GM18519 (cell line): ENCODE results near the gene REEP1.

Source experiments
- ATAC-seq: cut with Tn5 transposase; IDR thresholded peaks from one replicate; pipeline ENCODE4 v1.9.1; 2021; ENCODE audit warnings: mild to moderate bottlenecking, moderate library complexity; ENCODE audit not compliant: unreplicated experiment, low FRiP score

REEP1 gene

DNA sequence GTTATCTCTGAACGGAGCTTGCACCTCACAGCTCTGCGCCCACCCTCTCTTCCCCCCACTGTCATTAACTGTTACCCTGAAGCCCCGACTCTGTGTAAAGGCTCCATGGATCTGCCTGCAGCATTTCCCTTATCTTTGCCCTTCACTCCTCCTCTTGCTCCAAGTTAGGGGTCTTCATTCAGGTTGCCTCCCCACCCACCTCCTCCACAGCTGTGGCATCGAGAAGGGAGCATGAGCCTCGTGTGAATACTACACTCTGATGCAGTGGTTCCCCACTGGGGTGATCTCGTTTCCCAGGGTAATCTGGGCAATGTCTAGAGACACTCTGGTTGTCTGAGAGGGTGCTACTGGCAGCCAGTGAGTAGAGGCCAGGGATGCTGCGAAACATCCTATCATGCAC, 51.4 kb downstream of the REEP1 start:
- no peak for ATAC-seq

DNA sequence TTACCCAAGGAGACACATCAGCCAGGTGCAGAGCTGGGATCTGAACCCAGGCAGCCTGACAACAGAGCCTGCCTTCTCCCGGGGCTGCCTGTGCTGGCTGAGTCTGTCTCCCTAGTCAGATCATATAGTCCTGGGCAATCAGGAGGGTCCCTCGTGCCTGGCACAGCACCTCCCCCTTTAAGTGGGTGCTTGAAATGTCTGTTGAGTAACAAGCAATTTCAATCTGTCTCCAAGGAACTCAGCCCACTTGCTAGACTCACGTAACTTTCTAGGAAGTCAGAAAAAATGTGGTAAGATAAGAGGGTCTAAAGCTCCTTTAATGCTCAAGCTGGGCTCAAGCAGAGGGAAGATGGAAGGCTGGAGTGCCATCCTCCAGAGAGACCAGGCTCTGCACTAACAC, 51.9 kb downstream of the REEP1 start:
- ATAC-seq: no peak

DNA sequence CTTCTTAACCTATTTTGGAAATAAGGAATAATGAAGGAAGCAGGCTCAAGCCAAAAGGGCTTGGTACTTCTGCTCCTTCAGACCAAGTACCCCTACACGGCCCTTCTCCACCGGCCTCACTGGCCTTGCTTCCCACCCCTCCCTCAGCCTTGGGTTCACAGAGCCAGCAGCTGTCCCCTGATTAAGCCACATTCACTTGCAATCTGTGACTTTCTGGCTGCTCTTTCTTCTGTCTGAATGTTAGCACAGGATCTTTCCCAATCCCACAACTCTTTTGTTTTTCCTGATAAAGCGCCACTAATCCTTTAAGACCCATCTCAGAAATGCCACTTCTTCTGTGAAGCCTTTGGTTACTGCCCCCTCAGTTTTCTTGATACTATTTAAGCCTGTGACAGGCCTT, 52.4 kb downstream of the REEP1 start:
- ATAC-seq: no peak

DNA sequence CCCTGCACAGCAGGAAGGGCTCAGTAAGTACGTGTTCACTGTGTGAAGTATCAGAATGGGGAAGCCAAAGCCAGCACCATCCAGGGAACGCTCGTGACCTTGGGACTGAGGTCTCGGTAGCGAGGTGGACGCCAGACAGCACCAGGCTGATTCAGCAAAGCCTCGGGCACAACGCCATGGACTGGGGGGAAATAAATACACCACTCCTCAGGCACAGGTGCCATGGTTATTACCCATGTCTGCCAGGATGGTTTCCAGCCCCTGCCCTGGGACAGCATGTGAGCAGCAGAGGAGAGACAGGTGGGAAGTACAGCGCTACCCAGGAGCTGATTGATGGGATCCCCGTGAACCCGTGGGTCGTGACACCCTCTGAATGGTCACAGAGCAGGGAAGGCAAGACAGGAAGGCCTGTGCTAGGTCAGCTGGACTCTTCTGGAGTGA, 53.0 kb downstream of the REEP1 start:
- ATAC-seq: no peak

DNA sequence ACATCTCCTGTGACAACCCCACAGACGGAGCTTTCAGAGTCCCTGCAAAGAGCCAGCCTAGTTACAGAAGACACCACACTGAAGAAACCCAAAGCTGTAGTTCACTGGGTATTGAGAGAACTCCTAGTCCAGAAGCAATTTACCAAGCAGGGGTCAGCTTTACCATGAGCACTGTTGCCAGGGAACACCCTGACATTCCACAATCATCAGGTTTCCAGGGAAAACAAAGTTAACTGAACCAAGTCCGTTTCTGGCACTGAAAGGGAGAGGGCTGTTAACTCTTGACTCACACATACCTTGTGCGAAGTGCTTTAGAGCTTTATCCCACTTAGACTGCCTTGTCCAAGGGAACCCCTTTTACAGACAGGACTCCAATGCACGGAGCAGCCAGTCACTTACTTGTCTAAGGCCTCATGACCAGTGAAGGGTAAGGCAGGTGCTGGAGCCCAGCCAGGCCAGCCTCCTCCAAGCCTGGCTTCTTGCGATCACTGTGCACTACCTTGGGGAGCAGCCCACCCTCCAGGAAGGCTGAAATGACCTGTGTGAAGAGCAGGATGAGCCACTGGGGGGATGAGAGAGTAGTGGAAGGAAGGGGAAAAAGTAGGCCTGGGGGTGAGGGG, 53.9 kb downstream of the REEP1 start:
- no peak for ATAC-seq

DNA sequence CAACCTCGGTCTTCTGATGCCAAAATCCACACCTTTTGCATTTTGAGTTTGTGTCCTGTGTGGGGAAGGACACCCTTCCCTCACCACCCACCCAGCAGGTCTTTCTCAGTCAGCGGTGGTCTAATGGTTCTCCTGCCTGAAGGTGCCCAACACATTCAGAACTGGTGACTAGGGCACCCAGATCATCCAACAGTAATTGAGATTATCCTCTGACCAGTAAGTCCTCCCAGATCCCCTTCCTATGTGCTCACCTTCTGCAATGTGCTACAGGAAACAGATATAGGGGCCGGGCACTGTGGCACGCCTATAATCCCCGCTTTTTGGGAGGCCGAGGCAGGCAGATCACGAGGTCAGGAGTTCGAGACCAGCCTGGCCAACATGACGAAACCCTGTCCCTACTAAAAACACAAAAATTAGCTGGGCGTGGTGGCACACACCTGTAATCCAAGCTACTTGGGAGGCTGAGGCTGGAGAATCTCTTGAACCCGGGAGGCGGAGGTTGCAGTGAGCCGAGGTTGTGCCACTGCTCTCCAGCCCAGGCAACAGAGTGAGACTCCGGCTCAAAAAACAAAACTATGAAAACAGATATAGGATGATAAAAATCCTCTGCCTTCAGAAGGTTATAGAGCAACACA, 56.2 kb downstream of the REEP1 start:
- no peak for ATAC-seq

DNA sequence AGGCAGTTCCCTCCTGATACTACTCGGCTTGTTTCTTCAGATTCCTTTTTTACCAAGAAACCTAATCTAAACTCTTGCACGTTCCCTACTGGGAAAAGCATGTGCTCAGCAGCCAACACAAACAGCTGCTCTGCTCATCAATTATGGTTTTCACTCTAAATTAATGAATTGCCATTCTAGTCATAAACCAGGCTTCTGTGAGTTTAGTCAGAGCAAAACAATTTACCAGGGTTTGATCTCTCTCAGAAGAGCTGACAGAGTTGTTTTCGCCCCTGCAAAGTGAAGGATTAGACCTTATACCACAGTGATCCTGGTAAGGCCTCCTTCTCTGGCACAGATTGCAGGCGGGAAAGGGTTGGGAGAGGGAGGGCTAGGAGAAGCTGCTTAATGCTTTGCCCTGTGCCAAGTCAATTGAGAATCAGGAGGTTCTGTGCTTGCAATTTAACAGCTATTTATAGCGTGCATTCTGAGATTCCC, 57.2 kb downstream of the REEP1 start:
- ATAC-seq: no peak

DNA sequence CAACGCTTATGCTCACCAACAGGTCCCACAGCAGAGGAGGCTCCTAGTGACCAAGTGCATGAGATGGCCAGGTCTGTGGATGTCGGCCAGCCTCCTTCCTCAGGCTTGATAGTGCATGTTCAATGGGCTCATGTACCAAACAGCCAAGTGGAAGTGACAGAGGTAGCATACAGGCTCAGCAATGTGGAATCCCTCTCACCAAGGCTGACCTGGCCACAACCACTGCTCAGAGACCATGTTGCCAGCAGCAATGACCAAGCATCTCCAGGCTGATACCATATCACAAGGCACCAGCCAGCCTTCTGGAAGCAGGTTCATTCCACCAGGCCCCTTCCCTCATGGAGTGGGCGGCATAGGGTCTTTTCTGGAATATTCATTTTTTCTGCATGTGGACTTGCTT, 61.5 kb downstream of the REEP1 start:
- no peak for ATAC-seq

DNA sequence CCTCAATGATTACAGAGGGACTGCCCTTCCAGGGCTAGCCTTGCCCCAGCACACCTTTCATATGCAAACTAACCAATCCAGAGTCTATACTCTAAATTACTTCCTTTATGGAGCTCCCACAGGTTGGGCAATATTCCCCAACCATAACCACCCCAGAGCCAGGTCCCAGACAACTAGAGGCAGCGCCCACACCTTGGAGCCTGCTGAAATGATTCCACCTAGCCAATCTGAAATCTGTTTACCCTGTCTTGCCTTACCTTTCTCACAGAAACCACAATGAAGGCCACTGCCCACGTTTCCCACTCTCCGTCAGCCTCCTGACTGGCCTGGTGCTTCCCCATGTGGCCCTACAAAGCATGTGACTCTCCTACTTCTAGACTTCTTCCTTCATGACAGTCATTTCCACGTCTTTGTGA, 62.0 kb downstream of the REEP1 start:
- no peak for ATAC-seq

DNA sequence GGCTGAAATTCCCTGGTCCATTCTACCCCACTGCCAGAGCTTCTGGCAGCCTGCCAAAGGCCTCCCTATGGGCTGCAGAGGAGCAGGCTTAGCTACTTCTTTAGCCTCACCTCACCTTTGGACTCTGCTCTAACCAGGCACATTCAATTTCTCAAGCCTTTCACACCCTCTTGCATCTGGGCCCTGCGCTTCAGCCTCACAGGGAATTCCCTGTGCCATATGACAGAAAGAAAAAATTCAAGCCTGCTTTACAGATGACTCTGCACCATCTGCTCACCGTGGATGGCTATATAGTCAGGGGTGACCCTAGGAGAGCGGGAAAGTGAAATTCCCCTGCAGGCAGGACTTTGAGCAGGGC, 62.5 kb downstream of the REEP1 start:
- no peak for ATAC-seq

DNA sequence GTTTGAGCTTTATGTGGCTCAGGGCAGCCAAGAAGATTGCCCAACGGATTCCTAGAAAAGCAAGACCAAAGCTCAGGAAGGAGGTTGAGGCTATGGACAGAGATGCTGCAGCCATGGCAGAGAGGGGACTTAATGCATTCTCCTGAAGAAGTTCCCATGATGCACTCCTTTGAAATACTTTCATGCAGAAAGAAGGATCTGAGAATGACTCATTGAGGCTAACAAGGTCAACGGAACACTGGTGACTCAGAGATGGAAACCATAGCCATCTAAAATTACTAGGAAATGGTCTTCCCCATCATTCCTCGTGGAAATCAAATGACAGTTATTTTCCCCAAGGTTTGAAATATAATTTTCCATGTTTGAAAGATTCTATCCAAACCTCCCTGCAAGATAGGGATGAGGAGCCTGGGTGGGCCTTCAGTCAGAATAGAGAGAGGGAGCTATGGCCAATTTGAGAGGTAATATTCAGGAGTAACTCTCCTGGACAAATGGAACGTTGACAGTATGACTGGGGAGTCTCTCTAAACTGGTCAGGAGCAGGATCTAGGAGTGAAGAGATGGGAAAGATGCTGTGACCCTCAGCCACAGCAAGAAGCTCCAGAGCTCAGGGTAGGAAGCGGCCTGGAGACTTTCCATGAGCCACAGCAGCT, 63.0 kb downstream of the REEP1 start:
- no peak for ATAC-seq

DNA sequence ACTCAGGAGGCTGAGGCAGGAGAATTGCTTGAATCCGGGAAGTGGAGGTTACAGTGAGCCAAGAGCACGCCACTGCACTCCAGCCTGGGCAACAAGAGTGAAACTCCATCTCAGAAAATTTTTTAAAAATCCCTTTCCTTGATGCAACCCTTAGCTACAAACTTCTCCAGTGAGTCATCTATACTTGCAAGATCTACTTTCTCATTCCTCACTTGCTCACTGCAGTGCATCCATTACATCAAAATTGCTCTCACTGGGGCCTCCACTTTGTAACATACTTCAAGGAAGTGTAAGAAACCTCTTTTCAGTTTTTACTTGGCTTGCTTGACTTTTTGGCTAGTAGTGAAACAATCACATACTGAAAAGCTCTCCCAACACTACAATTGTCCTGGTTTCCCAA, 65.3 kb downstream of the REEP1 start:
- ATAC-seq: no peak

DNA sequence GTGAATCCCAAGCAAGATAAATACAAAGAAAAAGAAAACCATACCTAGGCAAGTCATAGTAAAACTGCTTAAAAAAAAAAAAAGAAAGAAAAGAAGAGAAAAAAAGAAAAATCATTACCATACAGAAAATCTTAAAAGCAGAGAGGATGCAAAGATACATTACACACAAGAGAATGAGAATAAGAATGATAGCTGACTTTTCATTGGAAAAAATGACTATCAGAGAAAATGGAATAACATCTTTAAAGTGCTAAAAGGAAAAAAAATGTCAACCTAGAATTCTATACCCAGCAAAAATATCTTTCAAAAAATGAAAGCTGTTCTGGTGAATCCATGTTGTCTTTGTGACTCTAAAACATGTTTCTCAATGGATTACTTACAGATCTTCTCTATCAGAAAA, 66.2 kb downstream of the REEP1 start:
- no peak for ATAC-seq

DNA sequence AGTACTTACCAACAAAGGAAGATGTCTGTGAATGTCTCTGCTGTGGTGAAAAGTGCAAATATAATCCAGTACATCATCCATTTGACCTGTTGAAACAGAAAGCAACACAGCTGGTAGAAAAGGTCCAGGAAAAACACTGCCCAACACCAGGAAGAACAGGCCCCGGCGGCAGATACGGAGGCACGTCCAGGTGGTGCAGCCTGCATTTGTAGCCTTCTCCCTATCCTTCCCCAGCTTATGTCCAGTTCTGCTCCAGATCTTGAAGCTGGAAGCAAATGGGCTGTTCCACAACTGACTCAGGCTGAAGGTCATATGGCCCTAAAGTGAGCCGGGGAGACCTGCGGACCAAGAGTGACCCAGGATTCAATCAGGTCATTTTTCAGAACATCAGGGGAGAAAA, 73.5 kb downstream of the REEP1 start:
- ATAC-seq: no peak

DNA sequence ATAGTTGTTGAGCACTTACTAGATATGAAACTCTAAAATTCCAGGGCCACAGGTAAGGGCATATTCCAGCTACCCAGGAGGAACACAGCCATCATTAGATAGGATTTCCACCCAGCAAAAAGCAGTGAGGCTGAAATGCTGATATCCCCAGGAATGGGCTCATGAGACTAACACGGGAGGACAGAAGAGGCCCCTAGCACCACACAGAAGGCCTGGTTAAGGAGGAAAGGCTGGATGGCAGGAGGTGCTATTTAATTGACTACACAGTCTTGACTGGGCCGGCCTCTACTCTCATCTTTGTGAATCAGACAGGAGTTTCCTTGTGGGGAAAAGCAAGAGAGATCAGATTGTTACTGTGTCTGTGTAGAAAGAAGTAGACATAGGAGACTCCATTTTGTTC, 76.4 kb downstream of the REEP1 start:
- ATAC-seq: no peak

DNA sequence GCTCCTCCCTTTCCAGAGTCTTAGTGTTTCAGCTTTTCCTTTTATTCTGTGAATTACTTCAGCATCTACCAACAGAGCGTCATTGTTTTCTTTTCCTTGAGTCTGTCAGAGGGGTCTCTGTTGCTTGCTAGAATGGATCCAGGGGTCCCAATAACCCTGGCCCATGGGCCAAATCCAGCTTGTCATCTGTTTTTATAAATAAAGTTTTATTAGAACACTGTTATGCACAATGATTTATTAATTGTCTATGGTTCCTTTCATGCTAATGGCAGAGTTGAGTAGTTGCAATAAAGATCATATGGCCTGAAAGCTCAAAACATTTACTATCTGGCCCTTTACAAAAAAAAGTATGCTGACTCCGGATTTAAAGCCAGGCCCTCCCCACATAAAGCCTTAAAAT, 79.3 kb downstream of the REEP1 start:
- ATAC-seq: no peak

DNA sequence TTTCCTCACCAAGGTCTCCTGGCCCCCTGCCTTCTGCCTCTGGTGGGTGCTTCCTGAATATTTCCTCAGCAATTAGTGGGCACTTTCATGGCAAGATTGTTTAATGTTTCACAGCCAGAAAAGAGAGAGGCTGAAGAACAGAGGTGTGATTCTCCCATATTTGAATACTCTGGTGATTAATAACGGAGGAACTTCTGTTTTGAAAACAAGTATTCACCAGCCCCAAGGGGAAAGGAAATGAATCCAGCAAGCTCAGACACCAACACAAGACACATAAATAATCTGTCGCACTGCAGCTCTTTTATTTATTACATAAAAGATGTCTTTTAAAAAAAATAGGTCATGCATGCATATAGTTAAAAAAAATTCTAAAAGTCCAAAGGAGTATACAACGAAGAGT, 80.4 kb downstream of the REEP1 start:
- ATAC-seq: no peak

DNA sequence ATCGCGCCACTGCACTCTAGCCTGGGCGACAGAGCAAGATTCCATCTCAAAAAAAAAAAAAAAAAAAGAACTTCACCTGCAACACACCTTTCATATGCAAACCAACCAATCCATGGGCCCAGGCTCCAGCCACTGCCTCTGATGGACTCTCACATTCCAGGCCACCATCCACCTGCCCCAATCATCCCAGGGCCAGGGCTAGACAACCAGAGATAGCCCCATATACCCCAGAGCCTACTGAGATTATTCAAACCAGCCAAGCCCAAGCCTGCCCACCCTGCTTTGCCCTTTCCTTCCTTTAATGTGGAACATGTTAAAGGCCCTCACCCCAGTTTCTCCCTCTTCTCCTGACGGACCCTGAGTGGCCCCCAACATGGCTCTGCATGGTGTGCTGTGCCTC, 81.1 kb downstream of the REEP1 start:
- no peak for ATAC-seq

DNA sequence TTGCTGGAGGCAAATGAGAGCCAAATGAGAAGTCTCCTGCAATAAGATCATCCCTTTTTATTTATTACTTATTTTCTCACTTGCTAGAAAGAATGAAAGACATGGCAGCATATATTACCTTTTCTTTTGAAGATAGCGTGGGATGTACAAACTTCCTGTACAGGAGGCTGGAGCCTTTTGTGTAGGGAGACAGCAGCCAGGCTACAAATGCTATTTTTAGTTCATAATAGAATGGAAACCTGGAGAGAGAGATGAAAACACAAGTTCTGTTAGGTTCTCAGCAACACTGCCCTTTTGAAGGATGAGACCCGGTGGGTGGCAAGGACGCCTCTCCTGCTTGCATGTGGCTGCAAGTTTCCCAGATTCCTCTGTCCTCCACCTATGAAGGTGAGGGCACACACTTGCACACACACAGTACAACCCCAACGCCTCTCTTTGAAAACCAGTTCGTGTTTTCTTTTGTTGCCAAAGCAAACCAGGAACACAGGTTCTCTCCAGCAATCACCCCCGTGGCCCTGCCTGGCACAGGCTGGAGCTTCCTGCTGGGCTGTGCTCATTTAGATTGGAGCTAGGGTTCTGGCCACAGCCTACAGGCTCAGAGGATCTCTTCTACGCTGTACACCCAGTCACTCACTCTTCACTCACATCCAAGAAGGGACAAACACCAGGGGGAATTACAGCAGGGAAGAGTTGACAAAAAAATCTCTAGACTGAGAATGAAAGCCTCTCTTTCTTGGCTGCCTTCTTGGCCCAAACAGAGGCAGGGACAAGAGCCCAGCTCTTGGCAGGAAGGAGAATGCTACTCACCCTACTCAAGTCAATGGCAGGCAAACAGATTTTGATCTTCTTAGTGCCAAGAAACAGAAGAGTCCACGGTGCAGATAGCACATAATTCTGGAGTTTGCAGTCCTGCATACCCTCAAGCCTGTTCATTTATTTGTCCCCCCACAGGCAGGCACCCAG, 82.6 kb downstream of the REEP1 start:
- no peak for ATAC-seq

DNA sequence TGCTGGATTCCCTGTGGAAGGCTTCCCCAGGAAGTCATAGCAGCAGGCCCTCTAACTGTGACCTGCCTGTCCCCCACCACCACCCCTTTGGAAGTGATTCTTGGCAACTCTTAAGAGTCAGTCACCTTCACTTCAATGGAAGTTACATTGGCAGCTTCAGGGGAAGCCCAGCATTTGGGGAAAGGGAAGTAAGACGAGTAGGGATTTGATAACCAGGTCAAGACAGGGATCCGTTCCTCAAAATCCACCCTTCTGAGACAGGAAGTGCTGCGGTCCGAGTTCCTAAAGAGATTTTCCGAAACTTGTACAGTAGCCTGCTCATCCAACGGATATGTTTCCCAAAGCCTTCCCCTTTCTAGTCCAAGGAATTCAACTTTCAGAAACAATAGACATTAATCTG, 84.0 kb downstream of the REEP1 start:
- no peak for ATAC-seq

DNA sequence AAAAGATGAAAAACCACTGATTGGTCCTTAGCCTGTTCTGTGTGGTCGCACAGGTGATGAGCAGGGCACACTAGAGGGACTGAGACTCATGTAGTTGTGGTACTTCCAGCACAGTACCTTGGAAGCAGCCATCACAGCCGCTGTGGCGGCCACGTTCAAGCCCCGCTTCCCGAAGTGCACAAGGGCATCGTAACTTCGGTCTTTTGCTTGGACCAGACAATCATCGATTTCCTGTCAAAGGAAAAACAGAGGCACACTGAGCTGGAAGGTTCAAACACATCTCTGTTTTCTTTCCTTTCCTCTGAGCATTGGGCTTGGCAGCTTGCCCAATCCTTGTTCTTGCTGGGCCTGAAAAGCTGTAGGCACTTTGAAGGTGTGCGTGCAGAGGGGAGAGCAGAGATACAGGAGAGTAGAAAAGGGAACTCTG, 85.6 kb downstream of the REEP1 start:
- ATAC-seq: no peak
